ENCODE measurements around the gene PRKAG2. TPM values are rescaled to one million over a fixed set of nuclear protein-coding genes. Genes with fewer than 3 reads are reported as not detected.
A peak's percentile ranks its signal among the peaks of the same experiment; 100 is the strongest.
"Not testable (repeated sequence)": the region's sequence is repeated elsewhere in the genome, so short reads cannot be mapped to it uniquely, and the experiment has no call there.

PRKAG2 gene
- total RNA-seq, 2 donors from 2014 or later = 41.3 to 51.8 TPM

DNA sequence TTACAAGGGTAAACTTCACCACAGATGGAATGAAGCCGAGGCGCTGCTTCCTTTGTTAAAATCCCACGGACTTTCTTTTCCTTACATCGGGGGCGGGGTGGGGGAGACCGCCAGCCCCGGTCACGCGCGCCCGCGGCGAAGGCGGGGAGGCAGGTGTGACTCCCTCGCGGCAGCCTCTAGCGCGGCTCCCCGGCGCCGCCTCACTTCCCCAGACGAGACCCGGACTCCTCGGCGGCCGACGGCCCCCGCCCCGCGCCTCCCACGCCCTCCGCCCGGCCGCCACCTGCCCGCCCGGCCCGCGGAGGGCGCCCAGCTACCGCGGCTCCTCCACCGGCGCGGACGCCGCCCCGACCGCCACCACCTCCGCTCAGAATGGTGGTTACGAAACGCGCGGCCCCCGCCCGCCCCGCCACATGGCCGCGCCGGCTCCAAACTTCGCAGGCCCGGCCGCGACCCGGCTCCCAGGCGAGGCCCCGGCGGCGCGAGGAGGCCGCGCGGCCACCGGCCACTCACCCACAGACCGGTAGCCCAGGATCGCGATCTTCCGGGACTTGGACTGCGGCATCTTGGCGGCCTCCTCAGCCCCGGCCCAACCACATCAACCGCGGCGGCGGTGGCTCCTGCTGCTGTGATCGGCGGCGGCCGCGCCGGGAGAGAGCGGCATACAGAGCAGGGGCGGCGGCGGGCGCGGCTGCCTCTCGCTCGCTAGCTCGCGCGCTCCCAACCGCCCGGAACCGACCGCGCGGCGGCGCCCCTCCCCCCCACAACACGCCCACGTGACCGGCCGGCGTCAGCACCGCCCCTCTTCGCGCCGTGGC is 357.8 kb downstream of the PRKAG2 start:
- not testable (repeated sequence) for H3K36me3 Mint-ChIP-seq (ENCODE audit: low read depth); H3K27me3 Mint-ChIP-seq; H3K9me3 ChIP-seq (ENCODE audit: control insufficient read depth, low read length, poor library complexity, severe bottlenecking)
- DNase-seq = peak; percentile 50 to 62 (median 56)
- peak; percentile 70 for ATAC-seq
- peak overlapping the region; percentile 97 for H3K4me3 Mint-ChIP-seq
- H3K27ac Mint-ChIP-seq = peak overlapping the region; percentile 95
- peaks cover 39% of the 10 kb centered on the region for H3K4me1 Mint-ChIP-seq

GRCh38 chr7:151518105-151518946 is 358.6 kb downstream of the PRKAG2 start:
- H3K4me1 Mint-ChIP-seq = peaks cover 44% of the 10 kb centered on the region
- peak overlapping the region; percentile 89 for H3K27ac Mint-ChIP-seq
- H3K4me3 Mint-ChIP-seq = peak overlapping the region; percentile 97
- no peaks in the 10 kb centered on the region for H3K27me3 Mint-ChIP-seq
- DNase-seq = peak; percentile 14 to 30 (median 16)
- no peaks in the 10 kb centered on the region for H3K9me3 ChIP-seq (ENCODE audit: control insufficient read depth, low read length, poor library complexity, severe bottlenecking)
- ATAC-seq = no peak
- no peaks in the 10 kb centered on the region for H3K36me3 Mint-ChIP-seq (ENCODE audit: low read depth)

- Mint-ChIP-seq H3K27ac (peak overlapping the region; percentile 89), H3K27me3 (no peaks in the 10 kb centered on the region), H3K4me3 (peak overlapping the region; percentile 97), H3K4me1 (peaks cover 48% of the 10 kb centered on the region), H3K36me3 (ENCODE audit: low read depth) (no peaks in the 10 kb centered on the region)
- DNase-seq = no peak
- H3K9me3 ChIP-seq (ENCODE audit: control insufficient read depth, low read length, poor library complexity, severe bottlenecking) = no peaks in the 10 kb centered on the region
- ATAC-seq = no peak
Measured at GRCh38 chr7:151517601-151518104, 359.3 kb downstream of the PRKAG2 start.

- Mint-ChIP-seq H3K4me1 (peaks cover 60% of the 10 kb centered on the region), H3K4me3 (peak overlapping the region; percentile 1), H3K36me3 (ENCODE audit: low read depth) (no peaks in the 10 kb centered on the region), H3K27ac (peak overlapping the region; percentile 83), H3K27me3 (no peaks in the 10 kb centered on the region)
- H3K9me3 ChIP-seq (ENCODE audit: control insufficient read depth, low read length, poor library complexity, severe bottlenecking) = no peaks in the 10 kb centered on the region
- no peak for DNase-seq
- ATAC-seq = no peak
Measured at GRCh38 chr7:151515276-151515565, 361.7 kb downstream of the PRKAG2 start.

DNA sequence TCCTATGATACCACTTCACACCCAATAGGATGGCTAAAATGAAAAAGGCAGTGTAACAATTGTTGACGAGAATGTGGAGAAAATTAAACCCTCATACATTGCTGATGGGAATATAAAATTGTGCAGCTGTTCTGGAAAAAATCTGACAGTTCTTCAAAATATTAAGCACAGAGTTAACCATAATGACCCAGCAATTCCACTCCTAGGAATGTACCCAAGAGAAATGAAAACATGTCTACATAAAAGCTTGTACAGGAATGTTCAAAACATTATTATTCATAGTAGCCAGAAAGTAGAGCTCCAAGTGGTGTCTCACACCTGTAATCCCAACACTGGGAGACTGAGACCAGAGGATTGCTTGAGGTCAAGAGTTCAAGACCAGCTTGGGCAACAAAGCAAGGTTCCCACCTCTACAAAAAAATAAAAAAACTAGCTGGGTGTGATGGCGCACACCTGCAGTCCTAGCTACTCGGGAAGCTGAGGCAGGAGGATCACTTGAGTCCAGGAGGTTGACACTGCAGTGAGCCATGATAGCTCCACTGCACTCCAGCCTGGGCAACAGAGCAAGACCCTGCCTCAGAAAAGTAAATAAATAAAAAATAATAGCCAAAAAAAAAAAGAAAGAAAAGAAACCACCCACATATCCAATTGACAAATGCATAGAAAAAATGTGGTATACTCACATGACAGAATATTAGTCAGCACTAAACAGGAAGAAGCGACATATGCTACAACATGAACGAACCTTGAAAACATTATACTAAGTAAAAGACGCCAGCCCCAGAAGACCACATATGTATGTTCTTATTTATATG is 362.2 kb downstream of the PRKAG2 start:
- H3K36me3 Mint-ChIP-seq (ENCODE audit: low read depth) = no peaks in the 10 kb centered on the region
- H3K27ac Mint-ChIP-seq = peak overlapping the region; percentile 83

DNA sequence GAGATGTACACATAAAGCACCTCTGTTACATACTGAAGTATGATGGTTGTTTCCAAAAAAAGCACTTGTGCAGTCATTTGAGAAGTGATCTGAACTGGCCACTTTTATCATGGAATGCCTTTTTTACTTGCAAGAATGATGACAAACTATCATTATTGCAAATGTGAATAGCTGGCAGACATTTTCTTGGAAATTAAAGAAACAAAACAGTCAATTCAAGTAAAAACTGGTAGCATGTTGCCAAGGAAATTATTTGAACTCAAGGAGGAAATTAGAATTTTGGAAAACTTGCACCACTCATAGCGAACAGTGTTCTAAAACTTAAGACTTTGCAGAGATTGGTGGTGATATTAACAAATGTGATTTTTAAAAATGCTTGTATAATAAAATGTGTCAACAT is 363.8 kb downstream of the PRKAG2 start:
- Mint-ChIP-seq H3K4me3 (no peak overlapping the region), H3K27me3 (no peaks in the 10 kb centered on the region)
- DNase-seq = no peak

More for the DNA sequence above, 362.2 kb downstream of the PRKAG2 start:
- Mint-ChIP-seq H3K27me3 (no peaks in the 10 kb centered on the region), H3K4me3 (peak overlapping the region; percentile 1), H3K4me1 (peaks cover 62% of the 10 kb centered on the region)
- DNase-seq (no peak), ATAC-seq (no peak)
- no peaks in the 10 kb centered on the region for H3K9me3 ChIP-seq (ENCODE audit: control insufficient read depth, low read length, poor library complexity, severe bottlenecking)

DNA sequence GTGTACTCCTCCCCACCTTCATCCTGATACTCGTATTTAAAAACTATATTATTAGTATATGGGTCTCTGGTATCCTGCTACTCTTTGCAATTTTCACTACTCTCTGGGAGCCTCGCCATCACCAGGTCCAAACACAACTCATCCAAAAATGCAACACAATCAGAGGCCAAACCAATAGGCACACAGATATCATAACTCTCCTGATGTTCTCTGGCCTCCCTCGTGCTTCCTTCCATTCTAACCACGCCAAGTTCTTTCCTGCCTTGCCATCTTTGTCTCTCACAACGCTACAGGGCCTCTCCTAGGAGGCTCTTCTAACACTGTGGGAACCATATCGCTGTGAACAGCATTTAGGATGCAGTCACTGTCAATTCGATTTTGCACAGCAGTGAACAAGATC is 364.6 kb downstream of the PRKAG2 start:
- no peak for DNase-seq
- H3K27me3 Mint-ChIP-seq = no peaks in the 10 kb centered on the region
- peaks cover 55% of the 10 kb centered on the region for H3K4me1 Mint-ChIP-seq
- no peak overlapping the region for H3K4me3 Mint-ChIP-seq
- ATAC-seq = no peak
- H3K36me3 Mint-ChIP-seq (ENCODE audit: low read depth) = no peaks in the 10 kb centered on the region
- no peaks in the 10 kb centered on the region for H3K9me3 ChIP-seq (ENCODE audit: control insufficient read depth, low read length, poor library complexity, severe bottlenecking)
- peak overlapping the region; percentile 32 for H3K27ac Mint-ChIP-seq

More for the DNA sequence above, 363.8 kb downstream of the PRKAG2 start:
- no peak overlapping the region for H3K27ac Mint-ChIP-seq
- no peaks in the 10 kb centered on the region for H3K9me3 ChIP-seq (ENCODE audit: control insufficient read depth, low read length, poor library complexity, severe bottlenecking)
- H3K36me3 Mint-ChIP-seq (ENCODE audit: low read depth) = no peaks in the 10 kb centered on the region
- peaks cover 59% of the 10 kb centered on the region for H3K4me1 Mint-ChIP-seq
- no peak for ATAC-seq

- peak overlapping the region; percentile 32 for H3K27ac Mint-ChIP-seq
- no peaks in the 10 kb centered on the region for H3K27me3 Mint-ChIP-seq
- H3K36me3 Mint-ChIP-seq (ENCODE audit: low read depth) = no peaks in the 10 kb centered on the region
- DNase-seq (no peak), ATAC-seq (no peak)
- H3K9me3 ChIP-seq (ENCODE audit: control insufficient read depth, low read length, poor library complexity, severe bottlenecking) = no peaks in the 10 kb centered on the region
- H3K4me1 Mint-ChIP-seq = peaks cover 57% of the 10 kb centered on the region
- H3K4me3 Mint-ChIP-seq = no peak overlapping the region
Measured at GRCh38 chr7:151511946-151512345, 365.0 kb downstream of the PRKAG2 start.

- no peaks in the 10 kb centered on the region for H3K27me3 Mint-ChIP-seq
- H3K27ac Mint-ChIP-seq = peak overlapping the region; percentile 32
- no peak overlapping the region for H3K4me3 Mint-ChIP-seq
- ATAC-seq (no peak), DNase-seq (no peak)
- peaks cover 59% of the 10 kb centered on the region for H3K4me1 Mint-ChIP-seq
- H3K9me3 ChIP-seq (ENCODE audit: control insufficient read depth, low read length, poor library complexity, severe bottlenecking) = no peaks in the 10 kb centered on the region
- no peaks in the 10 kb centered on the region for H3K36me3 Mint-ChIP-seq (ENCODE audit: low read depth)
Measured at GRCh38 chr7:151511270-151511669, 365.6 kb downstream of the PRKAG2 start.

GRCh38 chr7:151509670-151510333 is 367.1 kb downstream of the PRKAG2 start:
- Mint-ChIP-seq H3K27ac (peak overlapping the region; percentile 63), H3K4me1 (peaks cover 51% of the 10 kb centered on the region), H3K27me3 (no peaks in the 10 kb centered on the region), H3K4me3 (peak overlapping the region; percentile 16), H3K36me3 (ENCODE audit: low read depth) (no peaks in the 10 kb centered on the region)
- DNase-seq = no peak
- no peaks in the 10 kb centered on the region for H3K9me3 ChIP-seq (ENCODE audit: control insufficient read depth, low read length, poor library complexity, severe bottlenecking)
- ATAC-seq = no peak

- Mint-ChIP-seq H3K36me3 (ENCODE audit: low read depth) (no peaks in the 10 kb centered on the region), H3K4me3 (no peak overlapping the region), H3K4me1 (peaks cover 48% of the 10 kb centered on the region), H3K27ac (peak overlapping the region; percentile 63), H3K27me3 (no peaks in the 10 kb centered on the region)
- no peak for ATAC-seq
- DNase-seq = no peak
- H3K9me3 ChIP-seq (ENCODE audit: control insufficient read depth, low read length, poor library complexity, severe bottlenecking) = no peaks in the 10 kb centered on the region
Measured at GRCh38 chr7:151508991-151509390, 367.9 kb downstream of the PRKAG2 start.

- no peak for ATAC-seq
- Mint-ChIP-seq H3K4me1 (peaks cover 44% of the 10 kb centered on the region), H3K4me3 (no peak overlapping the region)
Measured at GRCh38 chr7:151507806-151508205, 369.1 kb downstream of the PRKAG2 start.

More at GRCh38 chr7:151507806-151508205, 369.1 kb downstream of the PRKAG2 start:
- no peaks in the 10 kb centered on the region for H3K36me3 Mint-ChIP-seq (ENCODE audit: low read depth)
- H3K9me3 ChIP-seq (ENCODE audit: control insufficient read depth, low read length, poor library complexity, severe bottlenecking) = no peaks in the 10 kb centered on the region
- DNase-seq = no peak
- H3K27me3 Mint-ChIP-seq = no peaks in the 10 kb centered on the region
- no peak overlapping the region for H3K27ac Mint-ChIP-seq

All from T-helper 17 cell (primary cell).